Fibroblast of lung (primary cell): ENCODE data around the gene OLFML3. TPM values are rescaled to one million over a fixed set of nuclear protein-coding genes. Genes with fewer than 3 reads are reported as not detected.
"Not testable (repeated sequence)": the region's sequence is repeated elsewhere in the genome, so short reads cannot be mapped to it uniquely, and the experiment has no call there.

Experiments used
- DNase-seq, 2 donors: peaks; one replicate each; pipeline versions ENCODE4 v3.0.0 to v3.0.0-alpha.2; 2010; ENCODE audit warnings: low read depth in 2 of 2
- H2AFZ ChIP-seq: 2 replicates; pipeline ENCODE4 v1.5.1; 2012; ENCODE audit warnings: low read length, control low read depth, inconsistent platforms
- H3K27ac ChIP-seq: 2 replicates; pipeline ENCODE4 v1.5.1; 2011; ENCODE audit warnings: low read length, control low read depth; ENCODE audit not compliant: insufficient read depth
- H3K27me3 ChIP-seq: 2 replicates; pipeline ENCODE4 v1.5.1; 2011; ENCODE audit warnings: mild to moderate bottlenecking, low read length; ENCODE audit not compliant: control insufficient read depth, insufficient read depth
- H3K36me3 ChIP-seq: 2 replicates; pipeline ENCODE4 v1.5.1; 2011; ENCODE audit warnings: low read length; ENCODE audit not compliant: control insufficient read depth, insufficient read depth
- H3K4me1 ChIP-seq: 2 replicates; pipeline ENCODE4 v1.5.1; 2011; ENCODE audit warnings: low read length; ENCODE audit not compliant: control insufficient read depth, insufficient read depth; ENCODE audit errors: extremely low read depth
- H3K4me2 ChIP-seq: 2 replicates; pipeline ENCODE4 v1.5.1; 2011; ENCODE audit warnings: low read length, control low read depth; ENCODE audit not compliant: insufficient read depth; ENCODE audit errors: extremely low read depth
- H3K4me3 ChIP-seq, 4 experiments: fragments of 200-600 bp in 1 of 4; sonication (generic) in 1 of 4; replicated peaks in 1 of 4; 2 replicates each; pipeline ENCODE4 v1.5.1; 2011 to 2016; ENCODE audit warnings: low read length in 4 of 4, low read depth in 3 of 4, mild to moderate bottlenecking in 3 of 4, control low read depth in 2 of 4, inconsistent platforms in 1 of 4, mixed read lengths in 1 of 4; ENCODE audit not compliant: insufficient read depth in 1 of 4; ENCODE audit errors: control extremely low read depth in 1 of 4
- H3K79me2 ChIP-seq: 2 replicates; pipeline ENCODE4 v1.5.1; 2012; ENCODE audit warnings: mild to moderate bottlenecking, low read length, inconsistent platforms; ENCODE audit not compliant: control insufficient read depth, insufficient read depth
- H3K9ac ChIP-seq: 2 replicates; pipeline ENCODE4 v1.5.1; 2011; ENCODE audit warnings: mild to moderate bottlenecking, low read length, control low read depth; ENCODE audit not compliant: insufficient read depth
- H3K9me3 ChIP-seq: 2 replicates; pipeline ENCODE4 v1.5.1; 2012; ENCODE audit warnings: low read depth, low read length; ENCODE audit not compliant: control insufficient read depth, insufficient read depth
- H4K20me1 ChIP-seq: 2 replicates; pipeline ENCODE4 v1.5.1; 2011; ENCODE audit warnings: low read length; ENCODE audit not compliant: control insufficient read depth, insufficient read depth; ENCODE audit errors: extremely low read depth
- CTCF ChIP-seq, 2 donors: IDR thresholded peaks in 1 of 2; conservative IDR thresholded peaks in 1 of 2; 1 replicate in 1 of 2; 2 replicates in 1 of 2; pipeline ENCODE4 v1.5.1; 2011 to 2012; ENCODE audit warnings: low read length in 2 of 2, control low read depth in 1 of 2, inconsistent platforms in 1 of 2, low read depth in 1 of 2, mild to moderate bottlenecking in 1 of 2
- EZH2 ChIP-seq: IDR thresholded peaks from 2 replicates; pipeline ENCODE4 v1.5.1; 2012; ENCODE audit warnings: low read length, control low read depth, mild to moderate bottlenecking; ENCODE audit errors: missing control alignments
- polyA plus RNA-seq, 2 donors: library from polyadenylated mRNA; depleted of rRNA in 1 of 2; stranded (reverse) in 1 of 2; unstranded in 1 of 2; fragments of >200 nt; gene quantifications; 2 replicates each; pipeline ENCODE4 v1.2.1, GENCODE V29; 2011 to 2012; ENCODE audit warnings: missing spikeins in 1 of 2
- total RNA-seq: library from RNA; depleted of rRNA; stranded (reverse); fragments of >200 nt; gene quantifications from 2 replicates; pipeline ENCODE4 v1.2.1, GENCODE V29; 2014

Gene OLFML3
- total and polyA plus RNA-seq, 2 donors (not counting 1 experiment from before 2014, with no cell fraction given): 68.0 to 133 TPM

- DNase-seq: peak; percentile 1 to 2
- no peaks in the 10 kb centered on the region for H3K4me1 ChIP-seq
- no peaks in the 10 kb centered on the region for H3K9me3 ChIP-seq
- no peaks in the 10 kb centered on the region for H4K20me1 ChIP-seq
- H3K36me3 ChIP-seq: no peaks in the 10 kb centered on the region
- no peak for TF ChIP-seq EZH2
- no peak for TF ChIP-seq CTCF (conservative IDR thresholded peaks at IDR 0.05 in 1 of 2, IDR thresholded peaks at IDR 0.05 in 1 of 2; ENCODE audit: low read depth in 1 of 2, low read length in 2 of 2)
- H2AFZ ChIP-seq: no peak overlapping the region
- peaks cover 14% of the 10 kb centered on the region for H3K79me2 ChIP-seq
- no peak overlapping the region for H3K4me2 ChIP-seq
- no peak overlapping the region for H3K4me3 ChIP-seq
- H3K27me3 ChIP-seq: no peaks in the 10 kb centered on the region
- no peak overlapping the region for H3K9ac ChIP-seq
- H3K27ac ChIP-seq: no peak overlapping the region
Observed at GRCh38 chr1:113947388-113948107, 31.7 kb upstream of the OLFML3 start.

GRCh38 chr1:113948151-113948550 is 31.1 kb upstream of the OLFML3 start:
- not testable (repeated sequence) for H3K27ac ChIP-seq, H3K27me3 ChIP-seq, H3K4me3 ChIP-seq, H2AFZ ChIP-seq, H4K20me1 ChIP-seq, H3K9me3 ChIP-seq, DNase-seq, H3K9ac ChIP-seq, H3K36me3 ChIP-seq, H3K4me2 ChIP-seq, H3K4me1 ChIP-seq
- H3K79me2 ChIP-seq: peaks cover 14% of the 10 kb centered on the region

GRCh38 chr1:113949007-113949406 is 30.3 kb upstream of the OLFML3 start:
- TF ChIP-seq CTCF (conservative IDR thresholded peaks at IDR 0.05 in 1 of 2, IDR thresholded peaks at IDR 0.05 in 1 of 2; ENCODE audit: low read depth in 1 of 2, low read length in 2 of 2) (peak; percentile 41), EZH2 (no peak)
- no peak overlapping the region for H3K27ac ChIP-seq
- H3K9me3 ChIP-seq: no peaks in the 10 kb centered on the region
- no peaks in the 10 kb centered on the region for H4K20me1 ChIP-seq
- no peak overlapping the region for H3K4me3 ChIP-seq
- H3K4me2 ChIP-seq: no peak overlapping the region
- H3K9ac ChIP-seq: no peak overlapping the region
- H3K27me3 ChIP-seq: no peaks in the 10 kb centered on the region
- peaks cover 14% of the 10 kb centered on the region for H3K79me2 ChIP-seq
- no peaks in the 10 kb centered on the region for H3K4me1 ChIP-seq
- peak in 1 of 2 donors; percentile 10 for DNase-seq
- H3K36me3 ChIP-seq: no peaks in the 10 kb centered on the region
- no peak overlapping the region for H2AFZ ChIP-seq
